ENCODE results near the gene DUS1L. TPM values are rescaled to one million over a fixed set of nuclear protein-coding genes. Genes with fewer than 3 reads are reported as not detected.

The DUS1L gene
- total RNA-seq: 100 to 1,000 TPM in 1 of 4 donors, 10 to 100 TPM in 3; 65.8 to 113 (median 89.8) TPM

- TF ChIP-seq POLR2A (IDR thresholded peaks at IDR 0.05): no peak
- TF ChIP-seq, protein P1, sequence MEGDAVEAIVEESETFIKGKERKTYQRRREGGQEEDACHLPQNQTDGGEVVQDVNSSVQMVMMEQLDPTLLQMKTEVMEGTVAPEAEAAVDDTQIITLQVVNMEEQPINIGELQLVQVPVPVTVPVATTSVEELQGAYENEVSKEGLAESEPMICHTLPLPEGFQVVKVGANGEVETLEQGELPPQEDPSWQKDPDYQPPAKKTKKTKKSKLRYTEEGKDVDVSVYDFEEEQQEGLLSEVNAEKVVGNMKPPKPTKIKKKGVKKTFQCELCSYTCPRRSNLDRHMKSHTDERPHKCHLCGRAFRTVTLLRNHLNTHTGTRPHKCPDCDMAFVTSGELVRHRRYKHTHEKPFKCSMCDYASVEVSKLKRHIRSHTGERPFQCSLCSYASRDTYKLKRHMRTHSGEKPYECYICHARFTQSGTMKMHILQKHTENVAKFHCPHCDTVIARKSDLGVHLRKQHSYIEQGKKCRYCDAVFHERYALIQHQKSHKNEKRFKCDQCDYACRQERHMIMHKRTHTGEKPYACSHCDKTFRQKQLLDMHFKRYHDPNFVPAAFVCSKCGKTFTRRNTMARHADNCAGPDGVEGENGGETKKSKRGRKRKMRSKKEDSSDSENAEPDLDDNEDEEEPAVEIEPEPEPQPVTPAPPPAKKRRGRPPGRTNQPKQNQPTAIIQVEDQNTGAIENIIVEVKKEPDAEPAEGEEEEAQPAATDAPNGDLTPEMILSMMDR (IDR thresholded peaks at IDR 0.05): no peak
- H3K4me3 ChIP-seq (ENCODE audit: low read depth, poor library complexity, severe bottlenecking): peak within 1 kb of the TSS; percentile 84
- intact Hi-C loops (cut with DNase I; ENCODE audit: low total_unique reads): no loop called here
- 11 to 48% methylated on average over 14 to 69 of the region's 88 CpGs for WGBS, 2 donors
- DNase-seq (ENCODE audit: low spot score in 2 of 2): peak in 1 of 2 donors; percentile 92
Measured at GRCh38 chr17:82065638-82066303, at the start of gene DUS1L. DUS1L (minus strand) TSS chr17:82065804; CDS start chr17:82065059, 745 bp downstream.

GRCh38 chr17:82114872-82115271, 49.3 kb upstream of the DUS1L start:
- peak in 1 of 2 donors; percentile 72 for DNase-seq (ENCODE audit: low spot score in 2 of 2)
- intact Hi-C loops (cut with DNase I; ENCODE audit: low total_unique reads): no loop called here
- WGBS, 2 donors: 87 to 90% methylated on average over 9 of the region's 9 CpGs
- TF ChIP-seq, protein P1 (IDR thresholded peaks at IDR 0.05): no peak
- no peak for TF ChIP-seq POLR2A (IDR thresholded peaks at IDR 0.05)
- no peak overlapping the region for H3K4me3 ChIP-seq (ENCODE audit: low read depth, poor library complexity, severe bottlenecking)

GRCh38 chr17:82114447-82114846, 48.8 kb upstream of the DUS1L start:
- H3K4me3 ChIP-seq (ENCODE audit: low read depth, poor library complexity, severe bottlenecking): no peak overlapping the region
- no peak for TF ChIP-seq POLR2A (IDR thresholded peaks at IDR 0.05)
- TF ChIP-seq, protein P1 (IDR thresholded peaks at IDR 0.05): no peak
- intact Hi-C loops (cut with DNase I; ENCODE audit: low total_unique reads): no loop called here
- WGBS, 2 donors: 95 to 96% methylated on average over 10 of the region's 10 CpGs
- DNase-seq (ENCODE audit: low spot score in 2 of 2): no peak

DNA sequence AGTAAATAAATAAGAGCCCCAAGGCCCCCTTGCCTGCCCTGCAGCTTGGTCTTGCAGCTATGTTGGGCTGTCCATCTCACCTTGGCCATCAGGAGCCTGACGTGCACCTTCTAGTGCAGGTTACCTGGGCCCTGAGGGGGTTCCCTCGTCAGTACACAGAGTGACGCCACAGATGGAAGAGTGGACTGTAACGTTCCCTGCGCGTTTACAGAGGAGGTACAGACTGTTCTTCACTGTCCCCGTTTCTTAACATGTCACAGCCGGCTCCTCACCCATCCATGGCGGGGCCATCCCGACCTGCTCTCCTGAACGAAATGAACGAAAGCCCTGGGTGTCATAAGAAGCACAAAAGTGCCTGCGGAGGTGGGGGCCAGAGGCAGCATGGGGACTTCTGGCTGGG, 48.3 kb upstream of the DUS1L start:
- 91 to 95% methylated on average over 13 of the region's 13 CpGs for WGBS, 2 donors
- intact Hi-C loops (cut with DNase I; ENCODE audit: low total_unique reads): no loop called here
- TF ChIP-seq, protein P1 (IDR thresholded peaks at IDR 0.05): no peak
- TF ChIP-seq POLR2A (IDR thresholded peaks at IDR 0.05): no peak
- DNase-seq (ENCODE audit: low spot score in 2 of 2): no peak
- no peak overlapping the region for H3K4me3 ChIP-seq (ENCODE audit: low read depth, poor library complexity, severe bottlenecking)

DNA sequence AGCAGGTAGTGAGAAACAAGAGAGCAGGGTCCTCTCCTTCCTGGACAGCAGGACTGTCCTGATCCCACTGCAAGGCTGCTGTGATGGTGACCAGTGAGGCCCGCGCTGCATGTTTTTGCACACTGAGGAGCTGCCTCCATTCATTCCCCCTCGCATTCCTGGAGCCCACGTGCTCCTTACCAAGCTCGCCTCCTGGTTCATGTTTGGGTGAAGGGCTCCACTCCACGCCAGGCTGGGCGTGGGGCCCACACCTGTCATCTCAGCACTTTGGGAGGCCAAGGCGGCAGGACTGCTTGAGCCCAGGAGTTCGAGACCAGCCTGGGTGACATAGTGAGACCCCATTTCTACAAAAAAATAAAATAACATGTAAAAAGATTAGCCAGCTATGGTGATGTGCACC, 47.8 kb upstream of the DUS1L start:
- no peak for DNase-seq (ENCODE audit: low spot score in 2 of 2)
- intact Hi-C loops (cut with DNase I; ENCODE audit: low total_unique reads): no loop called here
- WGBS, 2 donors: 91 to 96% methylated on average over 7 to 9 of the region's 9 CpGs
- no peak for TF ChIP-seq POLR2A (IDR thresholded peaks at IDR 0.05)
- TF ChIP-seq, protein P1 (IDR thresholded peaks at IDR 0.05): no peak
- H3K4me3 ChIP-seq (ENCODE audit: low read depth, poor library complexity, severe bottlenecking): no peak overlapping the region

DNA sequence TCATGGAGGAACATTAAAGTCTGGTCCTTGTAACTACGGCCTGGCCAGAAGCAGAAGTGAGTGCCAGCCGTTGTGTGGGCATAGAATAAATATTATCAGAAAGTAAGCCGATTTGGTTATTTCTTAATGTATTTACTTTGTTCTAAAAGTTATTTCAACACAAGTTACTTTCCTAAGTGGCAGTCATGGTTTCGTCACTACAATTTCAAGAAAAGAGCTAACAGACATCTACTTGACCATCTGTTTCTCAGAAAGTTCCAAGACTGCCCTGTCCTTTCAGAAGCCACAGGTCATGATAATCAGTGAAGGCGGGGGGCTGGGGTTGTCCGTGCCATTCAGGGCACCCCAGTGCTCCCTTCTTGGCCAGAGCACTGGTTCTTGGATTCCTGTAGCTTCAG, 47.3 kb upstream of the DUS1L start:
- DNase-seq (ENCODE audit: low spot score in 2 of 2): no peak

More for the DNA sequence above, 47.3 kb upstream of the DUS1L start:
- TF ChIP-seq POLR2A (IDR thresholded peaks at IDR 0.05): no peak
- TF ChIP-seq, protein P1 (IDR thresholded peaks at IDR 0.05): no peak
- no peak overlapping the region for H3K4me3 ChIP-seq (ENCODE audit: low read depth, poor library complexity, severe bottlenecking)
- intact Hi-C loops (cut with DNase I; ENCODE audit: low total_unique reads): no loop called here
- WGBS, 2 donors: 90 to 94% methylated on average over 6 of the region's 6 CpGs
